Aorta (tissue), 5 donors: Measurements from ENCODE around the gene RCAN2. TPM values are rescaled to one million over a fixed set of nuclear protein-coding genes. Genes with fewer than 3 reads are reported as not detected.

ENCODE experiments used
- ATAC-seq: fragments of 200-7000 bp; cut with Tn5 transposase; one replicate; pipeline ENCODE4 v1.9.1; 2022; ENCODE audit warnings: moderate library complexity; ENCODE audit not compliant: low FRiP score
- DNase-seq, 2 donors: peaks; one replicate each; pipeline ENCODE4 v3.0.0-alpha.2; 2020
- H3K27ac ChIP-seq, 2 donors: one replicate each; pipeline ENCODE4 v1.5.1; 2013; ENCODE audit warnings: low read length in 2 of 2, mild to moderate bottlenecking in 2 of 2, moderate library complexity in 2 of 2, control low read depth in 1 of 2, inconsistent platforms in 1 of 2, low read depth in 1 of 2
- H3K27me3 ChIP-seq, 2 donors: one replicate each; pipeline ENCODE4 v1.6.1; 2013; ENCODE audit warnings: control low read depth in 1 of 2, low read length in 1 of 2, mild to moderate bottlenecking in 1 of 2, moderate library complexity in 1 of 2; ENCODE audit not compliant: insufficient read depth in 2 of 2, control insufficient read depth in 1 of 2
- H3K36me3 ChIP-seq, 2 donors: one replicate each; pipeline ENCODE4 v1.6.1; 2013; ENCODE audit warnings: control low read depth in 1 of 2, low read length in 1 of 2, mild to moderate bottlenecking in 1 of 2; ENCODE audit not compliant: insufficient read depth in 2 of 2, control insufficient read depth in 1 of 2
- H3K4me1 ChIP-seq, 2 donors: one replicate each; pipeline ENCODE4 v1.6.1; 2013; ENCODE audit warnings: low read length in 2 of 2, control low read depth in 1 of 2, mild to moderate bottlenecking in 1 of 2, moderate library complexity in 1 of 2; ENCODE audit not compliant: insufficient read depth in 2 of 2, control insufficient read depth in 1 of 2
- H3K4me3 ChIP-seq, 2 donors: one replicate each; pipeline ENCODE4 v1.5.1; 2013; ENCODE audit warnings: low read length in 2 of 2, control low read depth in 1 of 2, mild to moderate bottlenecking in 1 of 2
- H3K9me3 ChIP-seq: one replicate; pipeline ENCODE4 v1.6.1; 2013; ENCODE audit warnings: mild to moderate bottlenecking, low read length; ENCODE audit not compliant: control insufficient read depth
- WGBS, 2 donors: extraction: QIAGEN DNeasy Blood & Tissue Kit; methylation state at CpG; one replicate each; pipeline ENCODE4 v1.1.7; 2013; 5-methylcytosine and 5-hydroxymethylcytosine counted together
- intact Hi-C, 2 donors: fragments of 100-400 bp; cut with DNase I; formaldehyde crosslinking; loops; one replicate each; pipeline versions ENCODE4 v1.14.2 to v1.15.0; 2022
- polyA plus RNA-seq, 2 donors: library from polyadenylated mRNA; stranded (reverse); fragments of 200-250 nt; gene quantifications; one replicate each; pipeline ENCODE4 v1.2.3, GENCODE V29; 2013
- total RNA-seq, 2 donors: library from RNA; stranded (reverse); fragmentation: NEBNext Ultra II Directional; extraction: Animal tissue kit (Norgen Biotek cat#: 25700); gene quantifications; one replicate each; pipeline ENCODE4 v1.2.1, GENCODE V29; 2021
- donor health status: healthy with polysubstance abuse.
- donor health status: Bipolar disorder and iron deficiency.
- donor health status: DM: no; HTN: no; CAD: no.
- donor health status: DM: no; HTN: no; CAD: no.
- donor health status: DM: yes; HTN: yes; CAD: no.

Gene RCAN2
- total and polyA plus RNA-seq, 4 donors = 87.3 to 235 (median 130) TPM

DNA sequence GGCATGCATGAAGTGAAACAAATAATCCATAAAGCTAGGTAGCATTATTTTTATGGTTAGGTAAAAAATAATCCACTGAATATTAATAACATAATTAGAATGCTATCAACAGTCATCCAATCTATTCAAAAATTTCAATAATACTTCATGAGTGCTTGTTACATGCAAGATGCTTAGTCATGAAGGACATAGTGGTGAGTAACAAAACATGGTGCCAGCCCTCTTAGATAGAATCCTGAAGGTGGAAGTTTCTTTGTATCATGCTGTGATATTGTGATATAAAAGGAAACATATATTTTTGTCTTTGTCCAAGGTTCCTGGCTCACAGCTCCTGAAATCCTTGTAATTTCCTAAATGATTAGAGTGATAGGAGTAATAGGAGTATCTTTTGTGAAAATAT, 14.9 kb downstream of the RCAN2 start:
- Histone ChIP-seq H3K27me3 (no peaks in the 10 kb centered on the region), H3K4me1 (peaks cover 4 to 20% of the 10 kb centered on the region in 2 donors), H3K9me3 (no peaks in the 10 kb centered on the region), H3K36me3 (peaks cover 0 to 3% of the 10 kb centered on the region in 2 donors), H3K4me3 (no peak overlapping the region), H3K27ac (no peak overlapping the region)
- intact Hi-C loops = no loop called here
- ATAC-seq = no peak
- DNase-seq = no peak

DNA sequence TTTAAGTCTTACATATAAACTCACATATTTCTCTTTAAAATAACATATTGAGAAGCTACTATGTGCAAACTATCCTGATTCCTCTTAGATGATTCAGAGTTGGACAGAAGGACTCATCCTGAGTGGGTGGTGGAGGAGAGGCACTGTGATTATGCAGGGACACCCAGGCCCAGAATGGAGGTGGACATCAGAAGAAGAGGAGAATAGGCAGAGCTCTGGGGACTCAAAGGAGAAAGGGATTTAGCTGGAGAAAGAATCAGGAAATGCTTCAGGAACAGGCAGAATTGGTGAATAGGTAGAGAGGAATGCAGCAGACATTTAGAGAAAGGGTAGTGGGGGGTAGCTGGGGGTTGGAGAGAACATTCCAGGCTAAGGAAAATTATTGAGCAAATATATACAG, 17.4 kb downstream of the RCAN2 start:
- intact Hi-C loops = no loop called here
- H3K9me3 ChIP-seq = no peaks in the 10 kb centered on the region
- no peak overlapping the region for H3K27ac ChIP-seq
- peaks cover 8 to 24% of the 10 kb centered on the region in 2 donors for H3K4me1 ChIP-seq
- ATAC-seq (no peak), DNase-seq (no peak)
- H3K36me3 ChIP-seq = peaks cover 0 to 3% of the 10 kb centered on the region in 2 donors
- H3K4me3 ChIP-seq = no peak overlapping the region
- H3K27me3 ChIP-seq = no peaks in the 10 kb centered on the region

DNA sequence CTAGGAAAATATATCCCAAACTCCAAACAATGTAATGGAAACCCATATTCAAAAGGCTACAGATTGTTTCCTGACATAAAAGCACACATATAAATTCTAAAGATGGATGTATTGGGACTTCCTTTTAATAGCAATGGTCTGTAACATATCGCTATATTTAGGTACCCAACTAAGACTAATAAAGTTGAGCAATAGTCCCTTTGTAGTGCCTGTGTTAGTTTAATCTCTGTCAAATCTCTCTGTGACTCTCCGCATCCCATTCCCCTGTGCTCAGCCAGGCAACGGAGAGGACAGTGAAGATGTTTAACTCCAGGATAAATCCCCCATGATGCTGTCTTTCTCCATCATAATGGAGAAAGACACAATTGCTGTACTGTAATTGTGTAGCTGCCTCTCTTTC, 19.0 kb downstream of the RCAN2 start:
- intact Hi-C loops = no loop called here
- ATAC-seq (no peak), DNase-seq (no peak)
- peaks cover 0 to 5% of the 10 kb centered on the region in 2 donors for H3K36me3 ChIP-seq
- H3K27me3 ChIP-seq = no peaks in the 10 kb centered on the region
- peaks cover 6 to 30% of the 10 kb centered on the region in 2 donors for H3K4me1 ChIP-seq
- WGBS, 2 donors = 68 to 80% methylated on average over 3 of the region's 3 CpGs
- no peak overlapping the region for H3K27ac ChIP-seq
- H3K4me3 ChIP-seq = no peak overlapping the region
- H3K9me3 ChIP-seq = no peaks in the 10 kb centered on the region

DNA sequence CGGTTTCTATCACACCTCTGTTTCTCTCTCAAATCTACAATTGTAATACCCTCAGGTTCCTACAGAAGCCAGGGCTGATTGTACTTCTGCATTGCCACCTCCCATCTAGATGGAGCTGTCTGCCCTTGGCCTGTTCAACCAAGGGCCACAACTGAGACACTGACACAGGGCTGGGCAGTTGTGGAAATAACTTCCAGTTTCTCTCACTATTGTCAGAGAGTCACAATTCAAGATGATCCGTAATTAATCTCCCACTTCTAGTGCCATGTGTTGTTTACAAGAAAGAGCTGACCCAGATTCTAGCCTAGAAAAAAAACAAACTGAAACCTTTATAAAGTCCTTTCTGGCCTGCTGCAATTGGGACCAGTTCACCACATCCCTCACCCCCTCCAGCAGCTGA, 22.2 kb downstream of the RCAN2 start:
- peak overlapping the region in 1 of 2 donors; percentile 45 for H3K27ac ChIP-seq
- intact Hi-C loops = no loop called here
- no peak overlapping the region for H3K4me3 ChIP-seq
- peaks cover 8 to 25% of the 10 kb centered on the region in 2 donors for H3K4me1 ChIP-seq
- no peak for ATAC-seq
- peaks cover 0 to 5% of the 10 kb centered on the region in 2 donors for H3K36me3 ChIP-seq
- H3K27me3 ChIP-seq = no peaks in the 10 kb centered on the region
- H3K9me3 ChIP-seq = no peaks in the 10 kb centered on the region
- WGBS, 2 donors = 62 to 65% methylated on average over 2 of the region's 2 CpGs
- DNase-seq = no peak

DNA sequence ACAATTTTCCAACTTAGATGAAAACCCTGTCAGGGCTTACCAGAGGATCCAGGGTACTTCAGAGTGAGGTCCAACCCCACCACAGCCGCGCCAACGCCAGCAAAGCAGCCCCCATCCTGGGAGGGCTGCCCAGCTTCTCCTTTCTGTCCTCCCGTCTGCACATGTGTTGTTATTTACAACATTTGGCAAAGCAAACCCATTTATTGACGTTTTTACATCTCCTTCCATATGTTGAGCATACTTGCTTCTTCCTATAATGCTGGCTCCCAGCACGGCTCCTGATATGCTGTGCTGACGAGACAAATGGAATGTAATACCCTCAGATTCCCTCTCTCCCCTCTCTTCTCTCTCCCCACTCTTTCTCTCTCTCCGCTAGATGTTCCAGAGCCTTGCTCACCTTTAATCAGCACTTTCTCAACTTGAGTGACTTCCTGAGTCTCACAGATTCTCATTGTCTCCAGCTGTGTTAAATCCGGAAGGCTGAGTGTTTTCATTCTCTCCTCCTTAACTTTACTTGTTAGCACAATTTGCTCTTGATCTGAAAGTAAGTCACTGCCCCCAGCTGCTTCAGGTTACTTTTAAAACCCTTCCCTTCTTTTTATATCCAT, 22.7 kb downstream of the RCAN2 start:
- ATAC-seq = no peak
- Histone ChIP-seq H3K4me1 (peaks cover 8 to 23% of the 10 kb centered on the region in 2 donors), H3K36me3 (peaks cover 0 to 5% of the 10 kb centered on the region in 2 donors), H3K27ac (peak overlapping the region in 1 of 2 donors; percentile 25), H3K4me3 (no peak overlapping the region), H3K27me3 (no peaks in the 10 kb centered on the region), H3K9me3 (no peaks in the 10 kb centered on the region)
- intact Hi-C loops = no loop called here
- DNase-seq = no peak
- 73 to 74% methylated on average over 9 of the region's 9 CpGs for WGBS, 2 donors

DNA sequence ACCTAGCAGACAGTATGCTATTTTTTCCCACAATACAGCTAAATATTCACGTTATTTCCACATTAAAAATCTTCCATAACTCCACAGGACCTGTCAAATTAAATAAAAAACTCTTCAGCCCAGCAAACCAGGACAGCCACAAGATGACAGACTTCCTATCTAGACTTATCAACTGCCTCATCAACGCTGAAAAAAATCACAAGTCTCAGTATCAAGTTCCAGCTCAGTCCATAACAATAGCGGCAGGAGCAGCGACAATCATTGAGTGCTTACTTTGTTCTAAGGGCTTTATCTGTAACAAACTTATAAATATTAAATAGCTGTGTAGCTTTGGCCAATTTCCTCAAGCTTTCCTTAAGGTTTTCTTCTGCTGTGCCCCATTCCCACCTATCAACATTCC, 24.7 kb downstream of the RCAN2 start:
- WGBS, 2 donors = 83 to 85% methylated on average over 4 of the region's 4 CpGs
- no peak for DNase-seq
- H3K27me3 ChIP-seq = no peaks in the 10 kb centered on the region
- no peak for ATAC-seq
- peak overlapping the region in 1 of 2 donors; percentile 57 for H3K27ac ChIP-seq
- H3K9me3 ChIP-seq = no peaks in the 10 kb centered on the region
- peaks cover 0 to 8% of the 10 kb centered on the region in 2 donors for H3K36me3 ChIP-seq
- intact Hi-C loops = no loop called here
- H3K4me3 ChIP-seq = no peak overlapping the region
- peaks cover 6 to 20% of the 10 kb centered on the region in 2 donors for H3K4me1 ChIP-seq

DNA sequence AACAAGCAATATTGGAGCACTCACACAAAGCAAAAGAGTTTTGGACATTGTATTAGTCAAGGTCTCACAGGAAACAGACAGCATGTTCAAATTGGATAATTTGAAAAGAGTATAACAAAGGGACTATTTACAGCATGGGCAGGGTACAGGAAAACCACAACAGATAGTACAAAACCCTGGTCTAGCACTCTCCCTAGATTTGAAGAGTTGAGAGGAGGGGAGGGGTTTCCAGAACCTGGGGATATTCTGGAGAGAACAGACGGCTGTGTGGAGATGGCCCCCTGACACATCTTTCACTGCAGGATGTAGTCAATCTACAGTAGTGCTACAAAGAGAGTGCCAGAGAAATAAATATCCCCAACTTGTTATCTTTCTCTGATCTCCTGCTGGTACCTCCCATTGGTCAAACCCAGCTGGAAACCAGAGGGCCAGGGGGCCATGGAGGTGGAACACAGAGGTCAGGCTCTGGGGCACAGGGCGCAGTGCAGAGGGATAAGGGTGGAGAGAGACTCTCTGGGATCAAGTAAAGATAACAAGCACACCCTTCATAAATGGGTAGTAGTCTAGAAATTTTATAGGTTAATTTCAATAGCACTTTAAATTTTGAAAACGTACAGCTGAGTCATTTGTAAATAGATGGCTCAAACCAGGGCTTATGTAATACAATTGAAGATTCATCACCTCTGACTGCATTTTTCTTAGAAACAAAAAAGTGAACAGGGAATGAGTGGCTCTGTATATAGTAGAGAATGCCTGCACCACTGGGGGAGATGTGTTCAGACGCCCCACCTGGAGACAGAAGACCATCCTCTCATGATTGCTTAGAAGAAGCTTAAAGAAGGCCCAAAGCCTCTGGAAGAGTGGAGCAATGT, 25.7 kb downstream of the RCAN2 start:
- no peak for DNase-seq

DNA sequence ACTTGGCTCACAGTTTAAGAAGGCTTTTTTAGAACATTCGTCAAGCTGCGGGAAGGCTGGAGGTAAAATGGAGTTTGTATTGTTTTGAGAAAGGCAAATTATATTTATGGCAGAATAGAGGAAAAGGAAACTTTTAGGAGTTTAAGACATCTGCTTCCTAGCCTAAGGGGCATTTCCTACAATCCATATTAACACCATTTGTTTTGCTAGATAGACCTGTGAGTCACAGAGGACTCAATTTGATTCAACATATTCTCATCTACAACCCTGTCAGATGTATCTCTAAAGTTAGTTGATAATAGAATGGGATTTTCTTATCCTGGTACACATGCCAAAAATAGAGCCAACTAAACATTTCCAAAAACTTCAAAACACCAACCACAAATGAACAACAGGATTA, 35.0 kb downstream of the RCAN2 start:
- Histone ChIP-seq H3K4me1 (peaks cover 5 to 14% of the 10 kb centered on the region in 2 donors), H3K4me3 (no peak overlapping the region), H3K36me3 (no peaks in the 10 kb centered on the region), H3K9me3 (no peaks in the 10 kb centered on the region), H3K27me3 (no peaks in the 10 kb centered on the region), H3K27ac (peak overlapping the region in 1 of 2 donors; percentile 43)
- intact Hi-C loops = no loop called here
- no peak for ATAC-seq
- 13 to 29% methylated on average over 2 of the region's 2 CpGs for WGBS, 2 donors
- DNase-seq = no peak

More for the DNA sequence above, 25.7 kb downstream of the RCAN2 start:
- peak overlapping the region in 1 of 2 donors; percentile 57 for H3K27ac ChIP-seq
- no peak for ATAC-seq
- no peaks in the 10 kb centered on the region for H3K27me3 ChIP-seq
- no peaks in the 10 kb centered on the region for H3K9me3 ChIP-seq
- H3K4me3 ChIP-seq = no peak overlapping the region
- intact Hi-C loops = no loop called here
- H3K4me1 ChIP-seq = peaks cover 2 to 18% of the 10 kb centered on the region in 2 donors
- peaks cover 0 to 5% of the 10 kb centered on the region in 2 donors for H3K36me3 ChIP-seq
- 53 to 57% methylated on average over 4 of the region's 4 CpGs for WGBS, 2 donors
